ENCODE results near the gene C1orf35.

The C1orf35 gene

DNA sequence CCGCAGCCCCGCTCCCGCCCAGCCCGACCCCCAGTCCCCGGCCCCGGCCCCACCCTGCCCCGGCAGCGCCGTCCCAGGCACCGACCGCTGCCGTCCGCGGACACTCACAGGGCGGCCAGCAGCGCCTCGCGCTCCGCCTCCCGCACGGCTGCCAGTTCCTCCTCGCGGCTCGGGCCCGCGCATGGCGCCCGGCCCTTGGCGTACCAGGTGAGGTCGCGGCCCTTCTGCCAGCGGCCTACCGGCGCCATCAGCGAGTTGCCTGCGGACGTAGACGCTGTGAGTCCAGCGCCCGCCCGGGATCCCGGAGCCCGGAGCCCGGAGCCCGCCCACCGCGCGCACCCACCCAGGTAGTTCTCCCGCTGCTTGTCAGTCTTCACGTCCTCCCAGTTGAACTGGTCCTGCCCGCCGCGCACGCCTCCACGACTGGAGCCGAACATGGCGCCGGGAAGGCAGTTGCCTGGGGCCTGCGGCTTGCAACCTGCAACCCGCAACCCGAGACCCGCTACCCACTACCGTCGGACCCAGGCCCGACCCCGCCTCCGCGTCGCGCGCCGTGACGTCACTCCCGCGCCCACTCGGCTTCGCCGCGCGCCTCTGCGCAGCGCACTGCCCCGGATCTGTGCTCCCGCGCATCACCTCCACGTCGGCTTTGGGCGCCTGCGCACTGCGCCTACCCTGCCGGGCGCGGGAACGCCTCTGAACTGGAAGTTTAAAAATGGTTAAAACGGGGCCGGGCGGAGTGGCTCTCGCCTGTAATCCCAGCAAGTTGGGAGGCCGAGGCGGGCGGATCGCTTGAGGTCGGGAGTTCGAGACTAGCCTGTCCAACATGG, at the start of gene C1orf35:
Gene C1orf35, minus strand, starts transcription at position 535 of the 830 bp plus-strand sequence. Its CDS starts 98 bp downstream, at position 437.
- DNase-seq: peak; percentile 93

DNA sequence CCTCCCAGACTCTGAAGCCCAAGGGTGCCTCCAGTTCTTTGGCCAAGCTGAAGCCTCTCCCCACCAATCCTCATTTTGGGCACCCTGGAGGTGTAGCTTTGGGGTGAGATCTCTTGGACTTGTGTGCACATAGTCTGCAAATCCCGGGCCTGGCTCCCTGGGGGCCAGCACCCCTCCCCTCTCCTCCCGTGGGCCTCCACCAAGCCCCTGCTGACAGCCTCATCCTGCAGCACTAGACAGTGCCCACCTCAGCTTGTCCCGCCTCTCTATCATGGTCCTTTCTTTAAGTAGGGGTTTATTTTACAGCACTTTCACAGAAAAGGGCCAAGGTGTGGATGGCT, 49.8 kb upstream of the C1orf35 start:
- DNase-seq: no peak

DNA sequence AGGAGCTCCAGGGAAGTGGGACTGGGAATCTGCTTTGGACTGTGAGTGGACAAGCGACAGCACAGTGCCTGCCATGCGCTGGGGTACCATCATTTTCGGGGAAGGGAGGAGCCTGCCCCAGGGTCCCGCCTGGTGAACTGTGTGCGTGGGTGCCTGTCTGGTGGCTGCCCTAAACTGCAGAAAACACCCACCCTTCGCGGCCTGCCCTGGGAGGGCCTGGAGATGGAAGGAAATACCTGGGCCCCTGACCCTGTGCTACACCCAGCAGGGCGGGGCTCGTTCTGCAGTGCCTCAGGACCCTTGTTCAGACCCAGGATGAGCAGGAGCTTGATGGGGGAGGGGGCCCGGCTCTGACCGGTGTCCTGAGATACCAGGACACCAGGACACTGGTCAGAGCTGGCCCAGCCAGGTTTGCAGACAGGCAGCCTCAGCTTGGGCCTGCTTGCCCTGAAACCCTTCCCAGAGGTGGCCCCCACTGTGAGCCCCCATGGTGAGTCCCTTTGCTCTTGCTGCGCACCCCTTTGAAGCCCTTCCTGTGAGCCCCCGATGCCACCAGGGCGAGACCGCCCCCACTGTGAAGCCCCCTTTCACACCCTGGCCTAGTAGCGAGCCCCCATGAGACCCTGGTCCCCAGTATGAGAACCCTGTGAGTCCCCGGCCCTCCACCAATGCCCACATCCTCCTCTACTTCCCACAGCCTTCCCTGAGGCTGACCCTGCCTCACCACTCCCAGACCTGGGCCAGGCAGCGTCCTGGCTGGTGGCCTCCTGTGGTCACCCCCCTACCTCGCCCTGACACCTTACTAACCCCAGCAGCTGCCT, 49.2 kb upstream of the C1orf35 start:
- DNase-seq: no peak

- no peak for DNase-seq
Observed at GRCh38 chr1:228151180-228151925, 48.2 kb upstream of the C1orf35 start.

DNA sequence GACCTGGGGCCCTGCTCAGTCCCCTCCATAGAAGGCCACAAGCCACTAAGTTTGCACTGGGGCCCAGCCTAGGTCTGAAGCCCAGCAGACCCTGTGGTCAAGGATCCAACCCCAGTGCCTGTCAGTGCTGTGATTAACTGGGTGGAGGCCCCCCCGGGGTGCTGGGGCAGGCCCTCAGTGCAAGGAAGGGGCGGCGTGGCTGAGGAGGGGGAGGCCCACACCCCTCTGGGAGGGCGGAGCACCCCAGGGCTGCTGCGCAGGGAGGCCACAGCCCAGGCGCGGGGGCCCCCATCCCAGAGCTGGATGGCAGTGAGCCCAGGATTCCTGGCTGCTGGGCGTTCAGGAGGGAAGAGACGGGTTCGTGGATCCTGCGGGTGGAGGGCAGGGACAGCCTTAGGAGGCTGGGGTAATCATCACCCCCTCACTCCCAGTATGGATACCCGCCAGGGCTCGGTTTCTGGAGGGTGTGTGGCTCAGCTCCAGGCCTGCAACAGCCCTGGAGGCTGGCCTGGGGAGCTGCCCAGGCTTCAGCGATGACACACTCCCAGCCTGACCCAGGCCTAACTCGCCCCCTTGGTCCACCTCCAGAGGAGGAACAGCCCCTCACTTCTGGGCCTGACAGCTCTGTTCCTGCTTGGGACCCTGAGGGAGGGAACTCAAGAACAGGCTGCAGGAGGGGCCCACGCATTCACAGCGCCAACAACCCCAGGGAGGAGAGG, 47.5 kb upstream of the C1orf35 start:
- no peak for DNase-seq

DNA sequence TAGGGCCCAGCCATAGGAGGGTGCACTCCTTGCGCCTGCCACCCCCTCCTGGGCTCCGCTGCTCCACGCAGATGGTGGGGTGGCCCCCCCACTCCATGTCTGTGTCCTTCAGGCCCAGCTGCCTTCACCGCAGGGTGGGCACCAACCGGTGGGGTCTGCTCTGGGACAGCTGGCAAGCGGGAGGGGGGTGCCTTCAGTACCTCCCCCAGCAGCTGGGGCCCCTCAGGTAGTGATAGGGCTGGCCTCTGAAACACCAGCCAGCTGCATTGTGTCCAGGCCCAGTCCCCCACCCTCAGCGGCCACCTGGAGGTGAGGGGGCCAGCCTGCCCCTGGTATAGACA, 47.0 kb upstream of the C1orf35 start:
- no peak for DNase-seq

GRCh38 chr1:228149406-228150119, 46.4 kb upstream of the C1orf35 start, which contains the start of gene GJC2:
Gene GJC2 (plus strand): TSS chr1:228149930. CDS start chr1:228157759, 7,829 bp downstream.
- no peak for DNase-seq

GRCh38 chr1:228148935-228149405, 45.8 kb upstream of the C1orf35 start:
- no peak for DNase-seq

DNA sequence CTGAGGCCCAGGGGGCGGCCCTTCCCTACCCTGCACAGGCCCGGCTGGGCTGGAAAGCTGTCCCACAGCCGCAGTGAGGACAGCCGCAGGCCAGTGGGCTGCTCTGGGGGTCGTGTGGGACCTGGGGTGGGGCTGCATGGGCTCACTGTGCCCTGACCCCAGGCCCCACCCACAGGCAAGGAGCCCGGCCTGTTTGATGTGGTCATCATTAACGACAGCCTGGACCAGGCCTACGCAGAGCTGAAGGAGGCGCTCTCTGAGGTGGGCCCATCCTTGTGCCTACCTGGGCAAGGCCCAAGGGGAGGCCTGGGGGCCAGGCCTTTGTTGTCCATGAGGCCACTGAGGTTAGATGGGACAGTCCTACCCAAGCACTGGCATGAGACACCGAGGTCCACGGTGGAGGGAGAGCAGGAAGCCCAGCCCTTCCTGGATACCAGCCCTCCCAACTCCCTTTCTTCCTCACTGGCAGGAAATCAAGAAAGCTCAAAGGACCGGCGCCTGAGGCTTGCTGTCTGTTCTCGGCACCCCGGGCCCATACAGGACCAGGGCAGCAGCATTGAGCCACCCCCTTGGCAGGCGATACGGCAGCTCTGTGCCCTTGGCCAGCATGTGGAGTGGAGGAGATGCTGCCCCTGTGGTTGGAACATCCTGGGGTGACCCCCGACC, 45.2 kb upstream of the C1orf35 start:
- DNase-seq: no peak

GRCh38 chr1:228147768-228148167, 44.6 kb upstream of the C1orf35 start:
- no peak for DNase-seq

- no peak for DNase-seq
Observed at GRCh38 chr1:228147151-228147693, 44.1 kb upstream of the C1orf35 start.

DNA sequence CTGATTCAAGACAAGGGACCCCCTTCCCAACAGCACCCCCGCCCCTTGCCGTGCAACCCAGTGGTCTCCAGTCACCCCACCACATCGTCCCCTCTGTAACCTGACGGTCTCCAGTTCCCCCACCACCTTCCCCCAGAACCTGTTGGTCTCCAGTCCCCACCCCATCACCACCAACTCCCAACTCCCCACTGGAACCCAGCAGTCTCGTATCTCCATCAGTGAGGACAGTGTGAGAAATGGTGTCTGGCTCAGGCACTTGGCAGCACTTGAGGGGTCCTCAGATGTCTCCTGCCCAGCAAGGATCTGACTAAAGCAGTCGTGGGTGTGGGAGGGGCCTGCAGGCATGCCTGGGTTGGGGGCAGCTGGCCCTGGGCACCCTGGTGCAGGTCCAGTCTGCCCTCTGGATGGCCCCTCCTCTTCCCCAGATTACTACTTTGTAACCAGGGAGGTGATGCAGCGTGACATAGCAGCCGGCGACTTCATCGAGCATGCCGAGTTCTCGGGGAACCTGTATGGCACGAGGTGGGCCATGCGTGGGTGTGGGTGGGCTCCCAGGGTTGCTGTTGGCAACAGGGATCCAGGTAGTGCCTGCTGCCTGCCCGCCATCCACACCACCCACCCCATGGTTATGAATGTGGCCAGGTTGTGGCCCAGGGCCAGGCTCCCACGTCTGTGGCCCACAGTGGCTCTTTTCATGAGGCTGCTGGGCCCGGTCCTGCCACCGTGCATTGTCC, 43.5 kb upstream of the C1orf35 start:
- DNase-seq: no peak

DNA sequence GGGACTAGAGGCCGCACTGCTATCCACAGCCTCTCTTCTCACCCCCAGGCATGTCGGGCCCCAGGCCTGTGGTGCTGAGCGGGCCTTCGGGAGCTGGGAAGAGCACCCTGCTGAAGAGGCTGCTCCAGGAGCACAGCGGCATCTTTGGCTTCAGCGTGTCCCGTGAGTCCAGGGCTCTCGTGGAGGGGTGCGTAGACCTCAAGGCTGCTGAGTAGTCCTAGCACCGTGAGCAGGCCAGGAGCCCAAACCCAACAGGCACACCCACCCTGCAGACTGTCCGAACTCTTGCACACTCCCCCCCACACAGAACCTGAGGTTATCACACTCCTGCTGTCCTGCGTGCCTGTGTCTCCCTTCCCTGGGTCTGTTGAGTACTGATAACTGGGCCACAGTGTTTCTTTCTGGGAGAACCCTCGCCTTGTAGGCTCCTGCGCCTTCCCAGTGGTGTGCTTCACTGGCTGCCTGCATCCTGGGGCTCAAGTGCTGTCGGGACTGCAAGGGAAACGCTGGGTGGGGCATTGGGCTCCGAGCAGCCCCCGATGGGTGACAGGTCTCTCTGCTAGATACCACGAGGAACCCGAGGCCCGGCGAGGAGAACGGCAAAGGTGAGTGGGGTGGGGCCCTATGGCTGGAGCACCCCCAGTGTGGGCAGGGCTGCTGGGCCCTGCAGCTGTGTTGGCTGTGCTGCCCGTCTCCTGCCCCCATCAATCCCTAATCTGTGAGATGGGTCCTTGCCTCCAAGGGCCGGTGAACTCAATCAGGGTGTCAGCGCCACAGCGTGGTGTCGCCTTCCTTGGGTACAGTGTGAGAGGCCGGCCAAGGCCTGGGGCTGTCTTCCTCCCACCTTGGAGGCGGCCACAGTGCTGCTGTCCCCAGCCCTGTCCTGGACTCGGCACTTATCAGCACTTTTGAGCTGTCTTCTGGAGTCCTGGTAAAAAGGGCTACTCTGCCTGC, 42.6 kb upstream of the C1orf35 start:
- no peak for DNase-seq

- DNase-seq: no peak
Observed at GRCh38 chr1:228144993-228145343, 41.8 kb upstream of the C1orf35 start.

DNA sequence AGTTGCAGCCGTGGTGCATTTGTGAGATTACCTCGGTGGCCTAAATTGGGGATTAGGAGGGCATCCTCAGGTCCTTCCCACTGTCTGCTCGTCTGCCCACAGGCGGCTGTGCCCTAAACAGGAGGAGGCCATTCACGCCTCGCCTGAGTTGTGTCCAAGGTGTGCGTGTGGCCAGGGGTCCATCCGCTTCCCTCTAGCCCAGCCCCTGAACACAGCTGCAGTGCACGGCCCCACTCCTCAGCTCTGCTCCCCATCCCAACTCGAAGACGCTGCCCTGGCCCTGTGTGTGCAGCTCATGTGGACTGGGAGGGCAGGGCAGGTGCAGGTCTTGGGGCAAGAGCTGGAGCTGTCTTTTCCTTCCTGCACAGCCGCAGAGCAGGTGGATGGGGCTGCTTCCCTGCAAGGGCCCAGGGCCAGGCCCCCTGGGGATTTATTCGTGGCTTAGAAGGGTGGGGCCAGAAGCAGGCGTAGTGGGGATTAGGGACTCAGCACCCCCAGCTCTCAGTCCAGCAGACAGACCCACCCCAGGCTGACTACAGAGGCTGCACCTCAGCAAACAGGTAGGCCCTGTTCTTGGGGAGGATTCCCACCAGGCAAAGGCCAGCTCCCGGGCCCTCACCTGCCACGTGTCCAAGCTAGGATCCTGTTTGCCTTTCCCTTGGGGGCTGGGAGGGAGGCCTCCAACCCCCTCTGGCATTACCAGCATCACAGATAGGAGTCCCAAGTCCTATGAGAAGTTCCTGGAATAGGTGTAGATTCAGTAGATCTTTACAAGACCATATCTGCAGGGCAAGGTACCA, 41.3 kb upstream of the C1orf35 start:
- DNase-seq: no peak

GRCh38 chr1:228143480-228144192, 40.5 kb upstream of the C1orf35 start:
- DNase-seq: no peak

DNA sequence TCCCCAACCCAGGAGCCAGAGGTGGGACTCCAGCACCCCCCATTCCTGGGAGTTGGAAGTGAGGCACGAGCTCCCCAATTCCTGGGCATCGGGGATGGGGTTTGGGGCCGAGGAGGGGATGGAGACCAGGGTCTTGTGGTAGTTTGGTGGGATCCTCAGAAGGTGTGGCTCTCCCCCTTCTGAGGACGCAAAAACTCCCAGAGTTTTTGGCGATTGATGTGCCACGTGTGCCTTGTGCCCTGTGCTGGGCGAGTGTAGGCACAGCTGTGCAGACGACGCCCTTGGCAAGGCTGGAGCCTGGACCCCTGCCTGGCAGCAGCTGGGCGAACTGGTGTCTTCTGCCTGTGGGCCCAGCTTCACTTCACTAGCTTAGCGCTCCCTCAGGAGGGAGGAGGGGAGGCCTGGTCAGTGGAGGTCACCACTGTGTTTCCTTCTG, 39.6 kb upstream of the C1orf35 start:
- DNase-seq: no peak
